GM21515 (cell line): Measurements from ENCODE around the gene HTR3C.
"Not testable (repeated sequence)": the region's sequence is repeated elsewhere in the genome, so short reads cannot be mapped to it uniquely, and the experiment has no call there.

Source experiments
- ATAC-seq: cut with Tn5 transposase; IDR thresholded peaks from one replicate; pipeline ENCODE4 v1.9.1; 2021; ENCODE audit not compliant: unreplicated experiment

Gene HTR3C

GRCh38 chr3:184052767-184053166, at the start of gene HTR3C:
Gene HTR3C (plus strand): TSS chr3:184053047. CDS start chr3:184053081, 34 bp downstream.
- no peak for ATAC-seq

GRCh38 chr3:184003187-184003967, 49.5 kb upstream of the HTR3C start:
- no peak for ATAC-seq

GRCh38 chr3:184004476-184004875, 48.4 kb upstream of the HTR3C start:
- ATAC-seq: no peak

GRCh38 chr3:184005941-184006507, 46.8 kb upstream of the HTR3C start:
- ATAC-seq: peak; percentile 77

GRCh38 chr3:184007143-184007813, 45.6 kb upstream of the HTR3C start:
- not testable (repeated sequence) for ATAC-seq

GRCh38 chr3:184008161-184008560, 44.7 kb upstream of the HTR3C start:
- ATAC-seq: no peak

GRCh38 chr3:184011230-184011876, 41.5 kb upstream of the HTR3C start:
- no peak for ATAC-seq

- ATAC-seq: no peak
Measured at GRCh38 chr3:184011937-184012889, 40.6 kb upstream of the HTR3C start.

- ATAC-seq: no peak
Measured at GRCh38 chr3:184015381-184016019, 37.3 kb upstream of the HTR3C start.

GRCh38 chr3:184016169-184016570, 36.7 kb upstream of the HTR3C start:
- ATAC-seq: no peak

GRCh38 chr3:184016811-184017671, 35.8 kb upstream of the HTR3C start:
- peak; percentile 78 for ATAC-seq

GRCh38 chr3:184017672-184018423, 35.0 kb upstream of the HTR3C start, which contains the start of gene ABCC5:
Gene ABCC5 (minus strand): TSS chr3:184017884. CDS start chr3:184014392, 3,492 bp downstream.
- peak; percentile 95 for ATAC-seq

GRCh38 chr3:184018424-184018973, 34.3 kb upstream of the HTR3C start:
- no peak for ATAC-seq

- no peak for ATAC-seq
Measured at GRCh38 chr3:184022323-184022722, 30.5 kb upstream of the HTR3C start.

- ATAC-seq: not testable (repeated sequence)
Measured at GRCh38 chr3:184025256-184025655, 27.6 kb upstream of the HTR3C start.

GRCh38 chr3:184028275-184028890, 24.5 kb upstream of the HTR3C start:
- ATAC-seq: not testable (repeated sequence)

- ATAC-seq: no peak
Measured at GRCh38 chr3:184029443-184029842, 23.4 kb upstream of the HTR3C start.
